ENCODE results near the gene TMEM86B.

TMEM86B gene

DNA sequence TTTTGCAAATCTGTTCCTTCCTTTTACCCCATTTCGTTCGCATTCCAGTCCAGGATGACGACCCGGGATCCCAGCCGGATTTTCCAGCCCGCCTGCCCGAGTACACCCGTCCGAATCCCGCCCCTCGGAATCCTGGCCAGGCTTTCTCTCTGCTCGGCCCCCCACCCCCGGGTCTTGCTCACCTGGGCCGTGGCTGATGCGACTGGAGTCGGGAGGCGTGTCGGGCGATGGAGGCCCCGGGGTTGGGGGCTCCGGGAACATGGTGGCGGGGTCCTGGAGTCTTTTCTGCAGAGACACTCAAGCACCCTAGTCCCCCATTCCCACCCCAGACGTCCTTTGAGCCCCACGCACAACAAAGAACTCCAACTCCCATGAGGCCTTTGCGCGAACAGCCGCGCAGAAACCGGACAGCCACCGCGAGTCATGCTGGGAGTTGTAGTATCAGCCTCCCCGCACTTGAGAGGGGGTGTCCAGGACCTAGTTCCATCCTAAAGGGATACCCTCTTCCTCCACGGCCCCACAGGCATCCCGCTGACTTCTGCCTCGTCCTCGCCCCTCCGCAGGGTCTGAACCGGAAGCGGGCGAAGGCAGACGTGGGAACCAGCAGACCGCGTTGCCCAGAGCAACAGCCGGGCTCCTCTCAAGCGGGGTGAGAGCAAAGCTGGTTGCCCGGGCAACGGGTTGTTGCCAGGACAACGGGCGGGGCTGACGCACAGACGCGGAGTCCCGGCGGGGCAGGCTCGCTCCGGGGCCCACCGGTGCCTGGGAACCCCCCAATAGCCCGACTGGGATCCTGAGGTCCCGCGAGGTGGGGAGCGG, 49.6 kb downstream of the TMEM86B start:
- H3K27me3 ChIP-seq (ENCODE audit: insufficient read depth, poor library complexity, severe bottlenecking), result peaks cover 3% of the 10 kb centered on the region
- TF ChIP-seq, protein P1, sequence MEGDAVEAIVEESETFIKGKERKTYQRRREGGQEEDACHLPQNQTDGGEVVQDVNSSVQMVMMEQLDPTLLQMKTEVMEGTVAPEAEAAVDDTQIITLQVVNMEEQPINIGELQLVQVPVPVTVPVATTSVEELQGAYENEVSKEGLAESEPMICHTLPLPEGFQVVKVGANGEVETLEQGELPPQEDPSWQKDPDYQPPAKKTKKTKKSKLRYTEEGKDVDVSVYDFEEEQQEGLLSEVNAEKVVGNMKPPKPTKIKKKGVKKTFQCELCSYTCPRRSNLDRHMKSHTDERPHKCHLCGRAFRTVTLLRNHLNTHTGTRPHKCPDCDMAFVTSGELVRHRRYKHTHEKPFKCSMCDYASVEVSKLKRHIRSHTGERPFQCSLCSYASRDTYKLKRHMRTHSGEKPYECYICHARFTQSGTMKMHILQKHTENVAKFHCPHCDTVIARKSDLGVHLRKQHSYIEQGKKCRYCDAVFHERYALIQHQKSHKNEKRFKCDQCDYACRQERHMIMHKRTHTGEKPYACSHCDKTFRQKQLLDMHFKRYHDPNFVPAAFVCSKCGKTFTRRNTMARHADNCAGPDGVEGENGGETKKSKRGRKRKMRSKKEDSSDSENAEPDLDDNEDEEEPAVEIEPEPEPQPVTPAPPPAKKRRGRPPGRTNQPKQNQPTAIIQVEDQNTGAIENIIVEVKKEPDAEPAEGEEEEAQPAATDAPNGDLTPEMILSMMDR (IDR thresholded peaks at IDR 0.05; ENCODE audit: poor library complexity, severe bottlenecking), result no peak
- no peaks in the 10 kb centered on the region for H3K9me3 ChIP-seq (ENCODE audit: severe bottlenecking)
- H3K36me3 ChIP-seq (ENCODE audit: low read depth), result no peaks in the 10 kb centered on the region
- ATAC-seq (ENCODE audit: low read depth), result peak; percentile 68
- no peaks in the 10 kb centered on the region for H3K4me1 ChIP-seq (ENCODE audit: insufficient read depth, poor library complexity, severe bottlenecking)
- H3K4me3 ChIP-seq (ENCODE audit: severe bottlenecking), result no peak overlapping the region
- peak; percentile 89 for DNase-seq (ENCODE audit: low spot score)
- H3K27ac ChIP-seq (ENCODE audit: poor library complexity, severe bottlenecking), result no peak overlapping the region
